ENCODE results near the gene NMT1. TPM values are rescaled to one million over a fixed set of nuclear protein-coding genes. Genes with fewer than 3 reads are reported as not detected.
A peak's percentile ranks its signal among the peaks of the same experiment; 100 is the strongest.

Gene NMT1
- total RNA-seq, 1 experiment from 2014 or later: 173 TPM

DNA sequence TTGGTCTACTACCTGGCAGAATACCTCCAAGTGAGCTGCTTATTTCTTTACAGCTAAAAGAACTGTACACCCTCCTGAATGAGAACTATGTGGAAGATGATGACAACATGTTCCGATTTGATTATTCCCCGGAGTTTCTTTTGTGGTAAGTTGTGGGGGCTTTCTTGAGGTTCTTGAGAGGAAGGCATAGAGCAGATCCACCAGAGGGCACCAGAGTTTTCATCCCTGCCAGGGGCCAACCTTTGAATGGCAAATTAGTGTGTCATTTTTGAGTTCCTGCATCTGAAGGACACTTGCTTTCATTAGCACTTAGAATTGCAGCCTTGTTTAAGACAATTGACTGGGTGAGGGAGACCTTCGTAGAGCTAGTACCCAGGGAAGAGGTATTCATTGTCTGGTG lies 35.0 kb downstream of the NMT1 start:
- H3K27me3 ChIP-seq (replicated peaks; ENCODE audit: control insufficient read depth, insufficient read depth, low read length): no peaks in the 10 kb centered on the region
- POLR2A ChIA-PET: no interaction called here
- Mint-ChIP-seq H3K4me1 (ENCODE audit: low read depth, unreplicated experiment) (peaks cover 7% of the 10 kb centered on the region), H3K27ac (ENCODE audit: unreplicated experiment) (no peak overlapping the region), H3K36me3 (ENCODE audit: insufficient read depth, unreplicated experiment) (peaks cover 94% of the 10 kb centered on the region), H3K9me3 (ENCODE audit: unreplicated experiment) (no peaks in the 10 kb centered on the region), H3K4me3 (ENCODE audit: unreplicated experiment) (no peak overlapping the region), H3K27me3 (ENCODE audit: insufficient read depth, unreplicated experiment) (no peaks in the 10 kb centered on the region)
- peak in 1 of 2 experiments; percentile 44 for DNase-seq
- H3K9me3 ChIP-seq: no peaks in the 10 kb centered on the region
- no TSS peak for BruUV-seq (replicated peaks)
- intact Hi-C loops (cut with micrococcal nuclease; ENCODE audit: unreplicated experiment): no loop called here
- 0 out of 2 replicates have a peak, but pooled peaks cover 5% of the 10 kb centered on the region for H3K4me1 ChIP-seq
- H3K36me3 ChIP-seq (ENCODE audit: control insufficient read depth, insufficient read depth, low read length): peaks cover 4% of the 10 kb centered on the region
- TF ChIP-seq, protein P1, sequence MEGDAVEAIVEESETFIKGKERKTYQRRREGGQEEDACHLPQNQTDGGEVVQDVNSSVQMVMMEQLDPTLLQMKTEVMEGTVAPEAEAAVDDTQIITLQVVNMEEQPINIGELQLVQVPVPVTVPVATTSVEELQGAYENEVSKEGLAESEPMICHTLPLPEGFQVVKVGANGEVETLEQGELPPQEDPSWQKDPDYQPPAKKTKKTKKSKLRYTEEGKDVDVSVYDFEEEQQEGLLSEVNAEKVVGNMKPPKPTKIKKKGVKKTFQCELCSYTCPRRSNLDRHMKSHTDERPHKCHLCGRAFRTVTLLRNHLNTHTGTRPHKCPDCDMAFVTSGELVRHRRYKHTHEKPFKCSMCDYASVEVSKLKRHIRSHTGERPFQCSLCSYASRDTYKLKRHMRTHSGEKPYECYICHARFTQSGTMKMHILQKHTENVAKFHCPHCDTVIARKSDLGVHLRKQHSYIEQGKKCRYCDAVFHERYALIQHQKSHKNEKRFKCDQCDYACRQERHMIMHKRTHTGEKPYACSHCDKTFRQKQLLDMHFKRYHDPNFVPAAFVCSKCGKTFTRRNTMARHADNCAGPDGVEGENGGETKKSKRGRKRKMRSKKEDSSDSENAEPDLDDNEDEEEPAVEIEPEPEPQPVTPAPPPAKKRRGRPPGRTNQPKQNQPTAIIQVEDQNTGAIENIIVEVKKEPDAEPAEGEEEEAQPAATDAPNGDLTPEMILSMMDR (IDR thresholded peaks at IDR 0.05; ENCODE audit: insufficient read depth in 1 of 2, low read depth in 1 of 2, low read length in 1 of 2, severe bottlenecking in 1 of 2, unreplicated experiment in 1 of 2): peak; percentile 52 to 71
- H3K4me3 ChIP-seq (ENCODE audit: low read depth, low read length): no peak overlapping the region
- CTCF ChIA-PET: interaction anchor here (1.1 kb wide), 1 partner anchor 39 kb away, joined by 3 read pairs; the partner anchor contains the start of gene ACBD4

DNA sequence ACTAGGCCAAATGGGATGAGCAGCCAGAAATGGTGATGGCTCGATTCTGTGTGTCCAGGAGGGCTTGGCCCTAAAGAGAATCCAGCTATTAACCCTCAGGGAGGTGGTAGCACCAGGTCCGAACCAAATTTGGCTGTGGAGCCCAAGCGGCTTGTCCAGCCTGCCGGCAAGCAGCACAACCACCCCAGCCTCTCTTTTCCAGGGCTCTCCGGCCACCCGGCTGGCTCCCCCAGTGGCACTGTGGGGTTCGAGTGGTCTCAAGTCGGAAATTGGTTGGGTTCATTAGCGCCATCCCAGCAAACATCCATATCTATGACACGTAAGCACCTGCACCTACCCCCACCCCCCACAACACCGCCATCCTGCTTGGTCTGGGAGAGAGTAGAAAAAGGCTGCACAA lies 35.8 kb downstream of the NMT1 start:
- H3K4me3 ChIP-seq (ENCODE audit: low read depth, low read length): no peak overlapping the region
- no TSS peak for BruUV-seq (replicated peaks)
- no peak for DNase-seq
- H3K27me3 Mint-ChIP-seq (ENCODE audit: insufficient read depth, unreplicated experiment): no peaks in the 10 kb centered on the region
- no peaks in the 10 kb centered on the region for H3K27me3 ChIP-seq (replicated peaks; ENCODE audit: control insufficient read depth, insufficient read depth, low read length)
- TF ChIP-seq, protein P1 (IDR thresholded peaks at IDR 0.05; ENCODE audit: insufficient read depth in 1 of 2, low read depth in 1 of 2, low read length in 1 of 2, severe bottlenecking in 1 of 2, unreplicated experiment in 1 of 2): no peak
- H3K4me3 Mint-ChIP-seq (ENCODE audit: unreplicated experiment): no peak overlapping the region
- intact Hi-C loops (cut with micrococcal nuclease; ENCODE audit: unreplicated experiment): no loop called here
- ChIA-PET CTCF (interaction anchor here (1.1 kb wide), 2 partner anchors 36 to 39 kb away, joined by 3 read pairs; partner anchors contain the start of genes ACBD4 and PLCD3), POLR2A (no interaction called here)
- H3K9me3 ChIP-seq: no peaks in the 10 kb centered on the region
- H3K4me1 Mint-ChIP-seq (ENCODE audit: low read depth, unreplicated experiment): peaks cover 7% of the 10 kb centered on the region
- no peak overlapping the region for H3K27ac Mint-ChIP-seq (ENCODE audit: unreplicated experiment)
- H3K9me3 Mint-ChIP-seq (ENCODE audit: unreplicated experiment): no peaks in the 10 kb centered on the region
- H3K4me1 ChIP-seq: peaks cover 9% of the 10 kb centered on the region; the same call in 1 of the 2 replicates
- peaks cover 3% of the 10 kb centered on the region for H3K36me3 ChIP-seq (ENCODE audit: control insufficient read depth, insufficient read depth, low read length)
- H3K36me3 Mint-ChIP-seq (ENCODE audit: insufficient read depth, unreplicated experiment): peaks cover 94% of the 10 kb centered on the region

DNA sequence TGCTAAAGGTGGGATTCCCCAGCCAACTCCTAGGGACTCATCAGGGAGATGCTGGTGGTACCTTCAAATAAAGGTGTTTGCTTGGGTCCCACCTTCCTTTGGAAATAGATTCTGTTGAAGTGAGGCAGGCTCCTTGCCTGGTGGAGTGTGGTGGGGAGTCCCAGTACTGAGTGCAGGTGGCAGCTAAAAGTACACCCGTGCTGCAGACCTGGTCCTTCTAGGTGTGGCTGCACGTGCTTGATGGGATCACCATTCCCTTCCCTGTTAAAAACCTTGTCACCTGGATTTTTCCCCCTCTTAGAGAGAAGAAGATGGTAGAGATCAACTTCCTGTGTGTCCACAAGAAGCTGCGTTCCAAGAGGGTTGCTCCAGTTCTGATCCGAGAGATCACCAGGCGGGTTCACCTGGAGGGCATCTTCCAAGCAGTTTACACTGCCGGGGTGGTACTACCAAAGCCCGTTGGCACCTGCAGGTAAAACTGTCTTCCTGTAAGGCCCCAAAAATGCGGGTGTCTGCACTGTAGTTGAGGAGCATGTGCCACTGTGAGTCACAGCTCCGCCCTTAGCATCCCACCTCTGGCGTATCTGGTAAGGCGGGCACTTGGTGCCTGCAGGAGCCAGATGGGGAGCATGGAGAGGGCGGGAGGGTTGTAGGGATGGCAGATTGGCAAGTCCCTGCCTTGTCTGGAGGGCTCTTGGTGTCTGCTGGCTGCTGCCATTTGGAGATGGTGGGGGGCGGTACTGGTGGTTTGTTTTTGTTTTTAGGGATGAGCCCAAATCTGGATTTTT lies 37.2 kb downstream of the NMT1 start:
- no peaks in the 10 kb centered on the region for H3K9me3 Mint-ChIP-seq (ENCODE audit: unreplicated experiment)
- H3K4me3 Mint-ChIP-seq (ENCODE audit: unreplicated experiment): no peak overlapping the region
- ChIA-PET POLR2A (no interaction called here), CTCF (interaction anchor here (0.6 to 2.5 kb wide), 11 partner anchors 10 to 178 kb away, joined by 3 to 13 read pairs (median 4); partner anchors contain the start of genes ACBD4, HEXIM1 and NMT1)
- peaks cover 7% of the 10 kb centered on the region for H3K4me1 Mint-ChIP-seq (ENCODE audit: low read depth, unreplicated experiment)
- H3K4me3 ChIP-seq (ENCODE audit: low read depth, low read length): no peak overlapping the region
- intact Hi-C loops (cut with micrococcal nuclease; ENCODE audit: unreplicated experiment): loop anchor here (2.0 kb wide), 1 partner anchor 35 kb away; the partner anchor contains the start of gene PLCD3
- peaks cover 2% of the 10 kb centered on the region for H3K36me3 ChIP-seq (ENCODE audit: control insufficient read depth, insufficient read depth, low read length)
- no peaks in the 10 kb centered on the region for H3K9me3 ChIP-seq
- H3K36me3 Mint-ChIP-seq (ENCODE audit: insufficient read depth, unreplicated experiment): peaks cover 94% of the 10 kb centered on the region
- no peaks in the 10 kb centered on the region for H3K27me3 Mint-ChIP-seq (ENCODE audit: insufficient read depth, unreplicated experiment)
- no TSS peak for BruUV-seq (replicated peaks)
- H3K27me3 ChIP-seq (replicated peaks; ENCODE audit: control insufficient read depth, insufficient read depth, low read length): no peaks in the 10 kb centered on the region
- DNase-seq: no peak
- TF ChIP-seq, protein P1 (IDR thresholded peaks at IDR 0.05; ENCODE audit: insufficient read depth in 1 of 2, low read depth in 1 of 2, low read length in 1 of 2, severe bottlenecking in 1 of 2, unreplicated experiment in 1 of 2): no peak
- H3K4me1 ChIP-seq: peaks cover 6% of the 10 kb centered on the region; the same call in 1 of the 2 replicates
- H3K27ac Mint-ChIP-seq (ENCODE audit: unreplicated experiment): peak overlapping the region; percentile 50

Measured in Caco-2 (cell line).